CD8-positive, alpha-beta memory T cell (primary cell): ENCODE data around the gene KLK14. TPM values are rescaled to one million over a fixed set of nuclear protein-coding genes. Genes with fewer than 3 reads are reported as not detected.
A peak's percentile ranks its signal among the peaks of the same experiment; 100 is the strongest.

Experiments
- CTCF ChIA-PET: fragments of 350-600 bp; sonication (Branson Sonifier 250); formaldehyde crosslinking; loops from one replicate; lab custom pipeline; 2021; ENCODE audit warnings: antibody characterized with exemption; lab: Charles Lee
- POLR2A ChIA-PET: fragments of 350-600 bp; sonication (Branson Sonifier 250); formaldehyde crosslinking; loops from one replicate; lab custom pipeline; 2021; ENCODE audit warnings: antibody characterized with exemption; lab: Charles Lee
- DNase-seq, 5 donors: peaks; one replicate each; pipeline versions ENCODE4 v3.0.0 to v3.0.0-alpha.2; 2020 to 2022; ENCODE audit warnings: mixed read lengths in 1 of 5
- H3K27ac ChIP-seq: one replicate; pipeline ENCODE4 v1.7.0; 2013; ENCODE audit warnings: low read depth, mild to moderate bottlenecking, low read length, moderate library complexity
- H3K27me3 ChIP-seq: 2 replicates; pipeline ENCODE4 v1.7.0; 2013; ENCODE audit warnings: low read length, mild to moderate bottlenecking; ENCODE audit not compliant: insufficient read depth, poor library complexity, severe bottlenecking
- H3K36me3 ChIP-seq: 2 replicates; pipeline ENCODE4 v1.7.0; 2013; ENCODE audit warnings: mild to moderate bottlenecking, low read length, moderate library complexity; ENCODE audit not compliant: insufficient read depth
- H3K4me1 ChIP-seq: 2 replicates; pipeline ENCODE4 v1.7.0; 2013; ENCODE audit warnings: mild to moderate bottlenecking, low read length, moderate library complexity; ENCODE audit not compliant: insufficient read depth
- H3K4me3 ChIP-seq: 2 replicates; pipeline ENCODE4 v1.7.0; 2013; ENCODE audit warnings: mild to moderate bottlenecking, low read length
- H3K9me3 ChIP-seq: 2 replicates; pipeline ENCODE4 v1.7.0; 2013; ENCODE audit warnings: mild to moderate bottlenecking, low read length
- H3K27ac Mint-ChIP-seq, 8 donors: one replicate each; pipeline ENCODE4 v1.8.0; 2020 to 2021; ENCODE audit warnings: mixed read lengths in 8 of 8, mild to moderate bottlenecking in 6 of 8, inconsistent platforms in 3 of 8, moderate library complexity in 3 of 8
- H3K27me3 Mint-ChIP-seq, 2 donors: one replicate each; pipeline ENCODE4 v1.8.0; 2020 to 2021; ENCODE audit warnings: mixed read lengths in 2 of 2, mild to moderate bottlenecking in 1 of 2, moderate library complexity in 1 of 2
- H3K36me3 Mint-ChIP-seq, 3 donors: one replicate each; pipeline ENCODE4 v1.8.0; 2020 to 2021; ENCODE audit warnings: mixed read lengths in 3 of 3, inconsistent platforms in 1 of 3, mild to moderate bottlenecking in 1 of 3
- H3K4me1 Mint-ChIP-seq, 3 donors: one replicate each; pipeline ENCODE4 v1.8.0; 2020 to 2021; ENCODE audit warnings: mixed read lengths in 3 of 3, inconsistent platforms in 1 of 3, mild to moderate bottlenecking in 1 of 3
- H3K4me3 Mint-ChIP-seq, 7 donors: one replicate each; pipeline ENCODE4 v1.8.0; 2020 to 2021; ENCODE audit warnings: mixed read lengths in 7 of 7, mild to moderate bottlenecking in 6 of 7, moderate library complexity in 4 of 7, inconsistent platforms in 2 of 7
- H3K9me3 Mint-ChIP-seq, 5 donors: one replicate each; pipeline ENCODE4 v1.8.0; 2020 to 2022; ENCODE audit warnings: mixed read lengths in 5 of 5, mild to moderate bottlenecking in 3 of 5, moderate library complexity in 2 of 5, inconsistent platforms in 1 of 5
- polyA plus RNA-seq: library from polyadenylated mRNA; unstranded; fragments of 300-500 nt; fragmentation: Illumina TruSeq; gene quantifications from one replicate; pipeline ENCODE4 v1.2.3, GENCODE V29; 2021
- total RNA-seq, 2 experiments: library from RNA; stranded (reverse); gene quantifications; one replicate each; pipeline ENCODE4 v1.2.3, GENCODE V29; 2021

Gene KLK14
- total and polyA plus RNA-seq, 3 experiments from 2014 or later = 0.26 to 0.31 TPM; not detected in 1

GRCh38 chr19:51124729-51125128 is 42.0 kb upstream of the KLK14 start, which contains the start of gene SIGLEC9:
Gene SIGLEC9, plus strand, starts transcription at chr19:51124906. Its CDS starts 69 bp downstream, at chr19:51124975.
- Mint-ChIP-seq H3K27ac (peak within 1 kb of the TSS; percentile 72 to 96 (median 83)), H3K4me3 (peak within 1 kb of the TSS; percentile 69 to 92 (median 77)), H3K27me3 (no peaks in the 10 kb centered on the region), H3K9me3 (no peaks in the 10 kb centered on the region), H3K36me3 (peaks cover 0 to 8% (median 0%) of the 10 kb centered on the region in 3 donors), H3K4me1 (peaks cover 73 to 85% (median 81%) of the 10 kb centered on the region in 3 donors)
- DNase-seq = peak in 1 of 5 donors; percentile 10
- Histone ChIP-seq H3K27ac (no peak within 1 kb of the TSS), H3K4me3 (peak within 1 kb of the TSS; percentile 59), H3K27me3 (no peaks in the 10 kb centered on the region), H3K36me3 (no peaks in the 10 kb centered on the region), H3K9me3 (no peaks in the 10 kb centered on the region), H3K4me1 (peaks cover 91% of the 10 kb centered on the region)
- POLR2A ChIA-PET = no interaction called here
- CTCF ChIA-PET = no interaction called here

GRCh38 chr19:51124216-51124615 is 41.5 kb upstream of the KLK14 start:
- Mint-ChIP-seq H3K27ac (peak overlapping the region; percentile 72 to 96 (median 83)), H3K4me3 (peak overlapping the region; percentile 46 to 92 (median 73)), H3K36me3 (peaks cover 0 to 8% (median 0%) of the 10 kb centered on the region in 3 donors), H3K9me3 (no peaks in the 10 kb centered on the region), H3K4me1 (peaks cover 71 to 86% (median 85%) of the 10 kb centered on the region in 3 donors), H3K27me3 (no peaks in the 10 kb centered on the region)
- H3K4me1 ChIP-seq = peaks cover 91% of the 10 kb centered on the region
- no peak for DNase-seq
- no peaks in the 10 kb centered on the region for H3K27me3 ChIP-seq
- no peak overlapping the region for H3K27ac ChIP-seq
- no peaks in the 10 kb centered on the region for H3K9me3 ChIP-seq
- ChIA-PET CTCF (interaction anchor here (1.5 kb wide), 1 partner anchor 14 kb away, joined by 5 read pairs; no protein-coding TSS in a partner anchor), POLR2A (no interaction called here)
- no peaks in the 10 kb centered on the region for H3K36me3 ChIP-seq
- peak overlapping the region; percentile 59 for H3K4me3 ChIP-seq

- peak overlapping the region; percentile 59 for H3K4me3 ChIP-seq
- Mint-ChIP-seq H3K36me3 (peaks cover 0 to 8% (median 0%) of the 10 kb centered on the region in 3 donors), H3K9me3 (no peaks in the 10 kb centered on the region), H3K4me3 (peak overlapping the region; percentile 46 to 92 (median 73)), H3K27ac (peak overlapping the region; percentile 72 to 96 (median 83)), H3K27me3 (no peaks in the 10 kb centered on the region), H3K4me1 (peaks cover 72 to 88% (median 85%) of the 10 kb centered on the region in 3 donors)
- peaks cover 89% of the 10 kb centered on the region for H3K4me1 ChIP-seq
- ChIA-PET CTCF (interaction anchor here (1.5 kb wide), 1 partner anchor 14 kb away, joined by 5 read pairs; no protein-coding TSS in a partner anchor), POLR2A (no interaction called here)
- DNase-seq = no peak
- no peak overlapping the region for H3K27ac ChIP-seq
- H3K27me3 ChIP-seq = no peaks in the 10 kb centered on the region
- H3K9me3 ChIP-seq = no peaks in the 10 kb centered on the region
- no peaks in the 10 kb centered on the region for H3K36me3 ChIP-seq
Observed at GRCh38 chr19:51123802-51124201, 41.1 kb upstream of the KLK14 start.

- Mint-ChIP-seq H3K4me3 (peak overlapping the region; percentile 46 to 92 (median 73)), H3K36me3 (peaks cover 0 to 8% (median 0%) of the 10 kb centered on the region in 3 donors), H3K27ac (peak overlapping the region; percentile 72 to 96 (median 83)), H3K9me3 (no peaks in the 10 kb centered on the region), H3K4me1 (peaks cover 68 to 85% (median 81%) of the 10 kb centered on the region in 3 donors), H3K27me3 (no peaks in the 10 kb centered on the region)
- H3K36me3 ChIP-seq = no peaks in the 10 kb centered on the region
- peak overlapping the region; percentile 7 for H3K27ac ChIP-seq
- DNase-seq = peak; percentile 20 to 72 (median 69)
- POLR2A ChIA-PET = no interaction called here
- H3K27me3 ChIP-seq = no peaks in the 10 kb centered on the region
- H3K4me1 ChIP-seq = peaks cover 85% of the 10 kb centered on the region
- H3K4me3 ChIP-seq = peak overlapping the region; percentile 59
- CTCF ChIA-PET = interaction anchor here (1.2 to 1.5 kb wide), 3 partner anchors 9 to 35 kb away, joined by 3 to 5 read pairs (median 3); no protein-coding TSS in a partner anchor
- no peaks in the 10 kb centered on the region for H3K9me3 ChIP-seq
Observed at GRCh38 chr19:51123381-51123800, 40.7 kb upstream of the KLK14 start.

- Mint-ChIP-seq H3K4me3 (peak overlapping the region in 6 of 7 donors; percentile 45 to 92 (median 74)), H3K36me3 (peaks cover 0 to 8% (median 0%) of the 10 kb centered on the region in 3 donors), H3K9me3 (no peaks in the 10 kb centered on the region), H3K27me3 (no peaks in the 10 kb centered on the region), H3K27ac (peak overlapping the region; percentile 23 to 96 (median 74)), H3K4me1 (peaks cover 60 to 74% (median 70%) of the 10 kb centered on the region in 3 donors)
- Histone ChIP-seq H3K27ac (peak overlapping the region; percentile 11), H3K9me3 (no peaks in the 10 kb centered on the region), H3K36me3 (no peaks in the 10 kb centered on the region), H3K4me3 (peak overlapping the region; percentile 59), H3K4me1 (peaks cover 74% of the 10 kb centered on the region), H3K27me3 (no peaks in the 10 kb centered on the region)
- ChIA-PET CTCF (interaction anchor here (1.2 to 1.4 kb wide), 2 partner anchors 10 to 36 kb away, joined by 3 read pairs; no protein-coding TSS in a partner anchor), POLR2A (no interaction called here)
- DNase-seq = no peak
Observed at GRCh38 chr19:51122112-51122981, 39.7 kb upstream of the KLK14 start.

GRCh38 chr19:51121257-51121656 is 38.6 kb upstream of the KLK14 start:
- no peak for DNase-seq
- peak overlapping the region in 3 of 7 donors; percentile 13 to 57 (median 17) for H3K4me3 Mint-ChIP-seq
- Histone ChIP-seq H3K4me3 (no peak overlapping the region), H3K4me1 (peaks cover 72% of the 10 kb centered on the region), H3K27ac (no peak overlapping the region), H3K36me3 (no peaks in the 10 kb centered on the region), H3K9me3 (no peaks in the 10 kb centered on the region), H3K27me3 (no peaks in the 10 kb centered on the region)
- ChIA-PET CTCF (no interaction called here), POLR2A (no interaction called here)
- peak overlapping the region in 5 of 8 donors; percentile 20 to 75 (median 32) for H3K27ac Mint-ChIP-seq
- no peaks in the 10 kb centered on the region for H3K27me3 Mint-ChIP-seq
- H3K4me1 Mint-ChIP-seq = peaks cover 60 to 63% (median 60%) of the 10 kb centered on the region in 3 donors
- H3K9me3 Mint-ChIP-seq = no peaks in the 10 kb centered on the region
- H3K36me3 Mint-ChIP-seq = peaks cover 0 to 5% (median under 1%) of the 10 kb centered on the region in 3 donors

GRCh38 chr19:51120160-51120559 is 37.5 kb upstream of the KLK14 start:
- peaks cover 72% of the 10 kb centered on the region for H3K4me1 ChIP-seq
- H3K27me3 ChIP-seq = no peaks in the 10 kb centered on the region
- no peak for DNase-seq
- H3K27me3 Mint-ChIP-seq = no peaks in the 10 kb centered on the region
- no peaks in the 10 kb centered on the region for H3K9me3 Mint-ChIP-seq
- H3K4me3 ChIP-seq = no peak overlapping the region
- H3K4me1 Mint-ChIP-seq = peaks cover 53 to 65% (median 57%) of the 10 kb centered on the region in 3 donors
- peak overlapping the region in 3 of 8 donors; percentile 50 to 89 (median 70) for H3K27ac Mint-ChIP-seq
- H3K27ac ChIP-seq = no peak overlapping the region
- CTCF ChIA-PET = interaction anchor here (1.1 kb wide), 1 partner anchor 39 kb away, joined by 3 read pairs; no protein-coding TSS in a partner anchor
- peak overlapping the region in 1 of 7 donors; percentile 13 for H3K4me3 Mint-ChIP-seq
- H3K9me3 ChIP-seq = no peaks in the 10 kb centered on the region
- POLR2A ChIA-PET = no interaction called here
- peaks cover 0 to 4% (median 1%) of the 10 kb centered on the region in 3 donors for H3K36me3 Mint-ChIP-seq
- no peaks in the 10 kb centered on the region for H3K36me3 ChIP-seq
